ENCODE data around the gene FAM3C.

Gene FAM3C

DNA sequence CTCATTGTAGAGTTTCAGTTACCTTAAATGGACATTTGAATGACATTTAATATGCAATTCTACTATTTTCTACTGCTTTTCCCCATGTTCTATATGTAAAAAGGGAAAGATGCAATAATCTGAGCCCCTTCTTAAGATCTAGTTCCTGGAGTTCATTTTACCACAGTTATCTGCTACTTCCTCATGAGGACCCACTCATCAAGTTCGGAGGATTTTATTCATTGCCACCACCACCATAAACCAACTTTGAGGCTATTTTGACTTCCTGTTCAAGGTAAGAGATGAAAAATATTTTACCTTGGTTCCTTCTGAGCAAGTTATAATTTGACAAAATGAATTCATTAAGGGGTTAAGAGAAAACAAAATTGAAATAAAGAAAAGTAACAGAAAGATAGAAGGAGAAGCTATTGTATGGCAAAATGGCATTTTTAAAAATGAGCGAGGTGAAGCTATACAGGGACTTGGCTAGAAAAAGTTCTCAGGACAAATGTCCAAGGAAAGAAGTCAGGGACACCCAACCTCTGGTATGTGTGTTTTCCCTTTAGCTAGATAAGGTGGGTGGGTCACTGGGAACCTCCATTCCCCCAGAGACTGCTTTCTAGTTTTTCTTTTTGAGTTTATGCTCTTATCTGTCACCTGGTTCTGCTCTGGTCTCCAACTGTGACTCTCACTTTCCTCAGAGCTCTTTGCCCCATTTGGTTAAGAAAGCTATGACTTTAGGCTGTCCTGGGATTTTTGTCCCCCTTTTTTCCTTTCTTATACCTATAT, 14.9 kb upstream of the FAM3C start:
- no peak for DNase-seq (ENCODE audit: low read depth in 2 of 2)

- DNase-seq (ENCODE audit: low read depth in 2 of 2): no peak
Observed at GRCh38 chr7:121406944-121407343, 10.8 kb upstream of the FAM3C start.

- no peak for DNase-seq (ENCODE audit: low read depth in 2 of 2)
Observed at GRCh38 chr7:121406461-121406860, 10.4 kb upstream of the FAM3C start.

- DNase-seq (ENCODE audit: low read depth in 2 of 2): no peak
Observed at GRCh38 chr7:121404348-121404747, 8.2 kb upstream of the FAM3C start.

GRCh38 chr7:121402701-121403100, 6.6 kb upstream of the FAM3C start:
- no peak for DNase-seq (ENCODE audit: low read depth in 2 of 2)

- DNase-seq (ENCODE audit: low read depth in 2 of 2): no peak
Observed at GRCh38 chr7:121401896-121402295, 5.8 kb upstream of the FAM3C start.

DNA sequence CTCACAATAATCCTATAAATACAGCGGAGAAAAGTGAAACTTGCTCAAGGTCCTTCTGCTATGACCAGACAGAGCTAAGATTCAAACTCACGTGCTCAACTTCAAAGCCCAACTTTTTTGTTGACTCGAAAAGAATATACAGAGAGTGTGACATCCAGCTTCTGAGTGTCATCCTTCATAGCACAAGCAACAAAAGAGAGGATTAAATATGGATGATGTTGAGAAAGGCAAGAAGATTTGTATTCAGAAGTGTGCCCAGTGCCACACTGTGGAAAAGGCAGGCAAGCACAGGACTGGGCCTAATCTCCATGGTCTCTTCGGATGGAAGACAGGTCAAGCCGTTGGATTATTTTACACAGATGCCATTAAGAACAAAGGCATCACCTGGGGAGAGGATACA, 2.1 kb upstream of the FAM3C start:
- DNase-seq (ENCODE audit: low read depth in 2 of 2): no peak

DNA sequence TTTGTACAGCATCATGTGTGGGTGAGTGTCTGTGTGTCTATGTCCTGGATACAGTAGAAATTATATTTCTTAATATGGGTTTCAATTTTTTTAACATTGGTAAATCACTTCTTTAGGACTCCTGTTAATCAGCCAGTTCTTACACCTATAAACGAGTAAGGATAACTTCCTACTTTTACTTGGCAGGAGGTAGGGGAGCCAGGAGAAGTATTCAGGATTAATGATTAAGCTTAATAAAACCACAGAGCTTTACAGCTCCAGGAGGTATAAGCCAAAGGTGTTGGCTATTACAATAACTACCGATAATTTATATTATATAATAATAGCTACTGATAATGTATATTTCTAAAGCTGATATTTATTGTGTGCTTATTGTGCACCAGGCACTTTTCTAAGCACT, 1.7 kb upstream of the FAM3C start:
- DNase-seq (ENCODE audit: low read depth in 2 of 2): no peak

GRCh38 chr7:121397361-121397760, 1.3 kb upstream of the FAM3C start:
- no peak for DNase-seq (ENCODE audit: low read depth in 2 of 2)

GRCh38 chr7:121395494-121395960, 581 bp downstream of the FAM3C start:
- DNase-seq (ENCODE audit: low read depth in 2 of 2): peak in 1 of 2 donors; percentile 13

- no peak for DNase-seq (ENCODE audit: low read depth in 2 of 2)
Observed at GRCh38 chr7:121394709-121395140, 1.4 kb downstream of the FAM3C start.

DNA sequence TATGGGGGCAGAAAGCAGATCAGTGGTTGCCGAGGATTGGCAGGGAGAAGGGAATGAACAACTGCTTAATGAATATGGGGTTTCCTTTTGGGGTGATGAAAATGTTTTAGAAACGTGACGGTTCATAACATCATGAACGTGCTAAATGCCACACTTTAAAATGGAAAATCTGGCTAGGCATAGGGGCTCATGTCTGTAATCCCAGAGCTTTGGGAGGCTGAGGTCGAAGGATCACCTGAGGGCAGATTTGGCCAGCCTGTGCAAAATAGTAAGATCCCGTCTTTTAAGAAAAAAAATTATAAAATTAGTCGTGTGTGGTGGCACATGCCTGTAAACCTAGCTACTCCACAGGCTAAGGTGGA, 3.1 kb downstream of the FAM3C start:
- no peak for DNase-seq (ENCODE audit: low read depth in 2 of 2)

- no peak for DNase-seq (ENCODE audit: low read depth in 2 of 2)
Observed at GRCh38 chr7:121392277-121393004, 3.7 kb downstream of the FAM3C start.

DNA sequence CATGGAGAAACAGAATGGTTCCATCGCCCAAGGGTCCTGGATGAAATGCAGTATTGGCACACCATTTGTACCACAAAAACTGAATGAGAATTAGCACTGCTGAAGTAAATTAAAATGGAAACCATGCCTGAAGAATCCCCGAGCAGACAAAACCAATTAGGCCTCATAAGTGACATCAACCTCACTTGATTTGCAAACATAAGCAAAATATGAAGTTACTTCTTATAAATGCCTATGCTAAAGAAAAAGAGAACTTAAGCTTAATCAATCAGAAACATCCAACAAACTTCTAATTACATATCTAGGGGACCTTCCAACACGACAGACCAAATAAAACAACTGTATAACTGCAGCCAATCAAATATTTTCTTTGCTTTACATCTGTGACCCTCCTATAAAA, 4.4 kb downstream of the FAM3C start:
- DNase-seq (ENCODE audit: low read depth in 2 of 2): no peak

DNA sequence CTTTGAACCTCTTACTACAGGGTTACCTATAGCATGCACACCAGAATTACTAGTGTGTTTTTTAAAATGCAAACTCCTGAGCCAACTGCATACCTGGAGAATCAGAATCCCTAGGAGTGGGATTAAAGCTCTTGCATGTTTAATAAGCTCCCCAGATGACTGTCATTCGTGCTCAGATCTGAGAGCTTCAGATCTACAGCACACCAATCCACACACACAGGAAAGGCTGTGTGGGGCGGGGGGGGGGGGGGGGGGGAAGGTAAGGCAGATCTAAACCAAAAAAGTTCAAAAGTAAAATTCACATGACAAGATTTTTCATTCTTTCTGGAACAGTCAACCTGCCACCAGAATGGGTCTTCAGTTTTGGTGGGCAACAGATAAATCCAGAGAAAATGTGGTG, 5.5 kb downstream of the FAM3C start:
- no peak for DNase-seq (ENCODE audit: low read depth in 2 of 2)

DNA sequence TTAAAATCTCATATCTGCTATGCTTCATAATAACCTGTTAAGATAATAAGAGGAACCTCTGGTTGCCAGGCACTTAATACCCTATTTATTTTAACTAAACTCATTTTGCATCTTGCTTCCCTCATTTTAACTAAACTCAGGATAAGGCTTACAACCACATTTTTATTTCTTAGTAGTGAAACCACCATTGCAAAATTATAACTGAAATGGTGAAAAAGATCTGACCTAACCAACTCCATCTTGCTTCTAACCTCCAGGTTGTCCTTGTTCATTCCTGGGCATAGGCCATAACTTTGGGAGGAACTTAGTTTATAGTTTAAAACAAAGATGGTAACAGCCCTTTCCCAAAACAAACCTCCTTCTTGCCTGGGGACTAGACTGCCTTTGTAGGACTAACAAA, 6.0 kb downstream of the FAM3C start:
- no peak for DNase-seq (ENCODE audit: low read depth in 2 of 2)

DNA sequence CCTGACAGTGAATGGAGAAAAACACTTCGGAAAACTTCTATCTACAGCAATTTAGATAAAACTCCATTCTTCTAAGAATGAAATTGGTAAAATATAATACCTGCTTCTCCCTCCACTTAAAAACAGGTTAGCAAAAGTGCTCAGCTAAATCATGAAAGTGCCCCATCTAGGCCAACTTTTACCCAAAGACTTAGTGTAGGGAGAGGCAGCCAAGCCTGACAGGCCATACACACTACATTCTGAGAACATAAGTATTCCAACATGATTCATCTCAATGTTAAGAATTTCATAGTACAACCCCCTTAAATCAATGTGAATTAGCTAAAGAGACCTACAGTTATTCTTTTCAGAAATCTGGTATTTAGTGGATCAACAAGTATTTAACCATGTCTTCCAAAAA, 7.2 kb downstream of the FAM3C start:
- DNase-seq (ENCODE audit: low read depth in 2 of 2): no peak

GRCh38 chr7:121385800-121386179, 10.3 kb downstream of the FAM3C start:
- no peak for DNase-seq (ENCODE audit: low read depth in 2 of 2)

GRCh38 chr7:121385056-121385799, 10.9 kb downstream of the FAM3C start:
- DNase-seq (ENCODE audit: low read depth in 2 of 2): no peak

- no peak for DNase-seq (ENCODE audit: low read depth in 2 of 2)
Observed at GRCh38 chr7:121384265-121384664, 11.8 kb downstream of the FAM3C start.

DNA sequence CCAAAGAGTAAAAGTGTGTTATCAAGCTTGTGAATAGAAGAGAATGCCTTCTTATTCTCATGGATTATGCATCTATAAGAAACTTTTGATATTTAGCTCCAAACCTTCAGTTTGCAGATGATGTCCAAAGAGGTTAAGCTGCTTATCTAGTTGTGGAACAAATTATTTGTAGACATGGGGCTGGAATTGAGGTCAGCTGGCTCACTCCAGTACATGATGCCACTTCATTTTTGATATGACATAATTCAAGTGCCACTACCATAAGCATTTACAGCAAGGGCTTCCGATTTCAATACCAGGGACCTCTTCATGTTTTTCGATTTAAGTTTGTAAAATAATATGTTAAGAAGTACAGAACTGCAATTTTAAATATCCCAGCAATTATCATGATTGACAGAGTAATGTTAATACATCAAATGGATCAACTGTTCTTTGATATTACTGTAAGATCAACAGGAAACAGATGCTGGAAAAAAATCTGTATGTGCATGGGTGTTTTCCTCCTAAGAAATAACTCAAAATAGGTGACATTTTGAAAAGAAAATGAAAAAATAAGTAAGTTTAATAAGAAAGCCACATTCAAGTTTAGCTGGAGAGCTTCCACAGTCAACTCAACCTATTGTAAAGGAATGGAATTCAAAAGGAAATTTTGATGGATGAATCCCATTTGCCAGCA, 12.7 kb downstream of the FAM3C start:
- no peak for DNase-seq (ENCODE audit: low read depth in 2 of 2)

GRCh38 chr7:121382473-121382872, 13.6 kb downstream of the FAM3C start:
- DNase-seq (ENCODE audit: low read depth in 2 of 2): no peak

Data from stimulated activated CD8-positive, alpha-beta memory T cell treated with anti-CD3 and anti-CD28 coated beads, Interleukin-7, amount 100 ng/mL, for 1 hour (primary cell).